Mucosa of descending colon (tissue), 3 donors: ENCODE results near the gene PRRC2B. TPM values are rescaled to one million over a fixed set of nuclear protein-coding genes. Genes with fewer than 3 reads are reported as not detected.
"Not testable (repeated sequence)": the region's sequence is repeated elsewhere in the genome, so short reads cannot be mapped to it uniquely, and the experiment has no call there.

Source experiments
- ATAC-seq: fragments of 200-7000 bp; cut with Tn5 transposase; one replicate; pipeline ENCODE4 v1.9.1; 2020; ENCODE audit warnings: mild to moderate bottlenecking, moderate library complexity
- DNase-seq, 3 donors: peaks; one replicate each; pipeline ENCODE4 v3.0.0-alpha.2; 2020
- H3K36me3 ChIP-seq: fragments of 200-600 bp; one replicate; pipeline ENCODE4 v1.8.0; 2021; ENCODE audit warnings: low read depth, mild to moderate bottlenecking
- H3K4me1 ChIP-seq: fragments of 200-600 bp; one replicate; pipeline ENCODE4 v1.8.0; 2021; ENCODE audit warnings: low read depth, mild to moderate bottlenecking
- H3K4me3 ChIP-seq: fragments of 200-600 bp; one replicate; pipeline ENCODE4 v1.8.0; 2021; ENCODE audit warnings: mild to moderate bottlenecking
- H3K9me3 ChIP-seq: fragments of 200-600 bp; one replicate; pipeline ENCODE4 v1.8.0; 2021; ENCODE audit warnings: mild to moderate bottlenecking
- intact Hi-C, 2 donors: fragments of 100-400 bp; cut with DNase I in 1 of 2; cut with micrococcal nuclease in 1 of 2; formaldehyde crosslinking; loops; one replicate each; pipeline versions ENCODE4 v1.11.0 to v1.11.1; 2022; cut with DNase I, micrococcal nuclease
- total RNA-seq, 3 donors: library from RNA; stranded (reverse); fragmentation: NEBNext Ultra II Directional in 2 of 3; extraction: Animal tissue kit (Norgen Biotek cat#: 25700) in 2 of 3; gene quantifications; one replicate each; pipeline versions ENCODE4 v1.2.1 to v1.2.4, GENCODE V29; 2021 to 2023
- TF ChIP-seq, protein P1 (sequence below): fragments of 200-600 bp; IDR thresholded peaks from one replicate; pipeline ENCODE4 v1.8.0; 2022; ENCODE audit warnings: antibody characterized with exemption, mild to moderate bottlenecking
- donor health status: DM: no; HTN: no; CAD: no; lungs with moderate emphysema.
- donor health status: DM: no; HTN: no; CAD: no.
- donor health status: DM: no; HTN: yes; CAD: no.

PRRC2B gene
- total RNA-seq, 3 donors from 2014 or later = 105 to 175 (median 113) TPM

DNA sequence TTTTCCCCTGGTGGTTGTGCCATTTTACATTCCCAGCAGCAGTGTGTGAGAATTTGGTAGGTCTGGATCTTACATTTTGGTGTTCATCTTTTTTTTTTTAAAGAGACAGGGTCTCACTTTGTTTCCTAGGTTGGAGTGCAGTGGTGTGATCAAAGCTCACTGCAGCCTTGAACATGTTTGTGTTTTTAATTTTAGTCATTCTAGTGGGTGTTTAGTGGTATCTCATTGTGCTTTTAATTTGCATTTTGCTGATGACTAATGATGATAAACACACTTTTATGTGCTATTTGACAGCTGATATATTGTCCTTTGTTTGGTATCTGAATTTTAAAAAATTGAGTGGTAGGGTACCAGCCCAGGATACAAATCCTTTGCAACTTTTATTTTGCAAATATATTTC, 55.4 kb downstream of the PRRC2B start:
- no peaks in the 10 kb centered on the region for H3K4me1 ChIP-seq
- ATAC-seq (no peak), DNase-seq (no peak)
- peaks cover 5% of the 10 kb centered on the region for H3K36me3 ChIP-seq
- TF ChIP-seq, protein P1, sequence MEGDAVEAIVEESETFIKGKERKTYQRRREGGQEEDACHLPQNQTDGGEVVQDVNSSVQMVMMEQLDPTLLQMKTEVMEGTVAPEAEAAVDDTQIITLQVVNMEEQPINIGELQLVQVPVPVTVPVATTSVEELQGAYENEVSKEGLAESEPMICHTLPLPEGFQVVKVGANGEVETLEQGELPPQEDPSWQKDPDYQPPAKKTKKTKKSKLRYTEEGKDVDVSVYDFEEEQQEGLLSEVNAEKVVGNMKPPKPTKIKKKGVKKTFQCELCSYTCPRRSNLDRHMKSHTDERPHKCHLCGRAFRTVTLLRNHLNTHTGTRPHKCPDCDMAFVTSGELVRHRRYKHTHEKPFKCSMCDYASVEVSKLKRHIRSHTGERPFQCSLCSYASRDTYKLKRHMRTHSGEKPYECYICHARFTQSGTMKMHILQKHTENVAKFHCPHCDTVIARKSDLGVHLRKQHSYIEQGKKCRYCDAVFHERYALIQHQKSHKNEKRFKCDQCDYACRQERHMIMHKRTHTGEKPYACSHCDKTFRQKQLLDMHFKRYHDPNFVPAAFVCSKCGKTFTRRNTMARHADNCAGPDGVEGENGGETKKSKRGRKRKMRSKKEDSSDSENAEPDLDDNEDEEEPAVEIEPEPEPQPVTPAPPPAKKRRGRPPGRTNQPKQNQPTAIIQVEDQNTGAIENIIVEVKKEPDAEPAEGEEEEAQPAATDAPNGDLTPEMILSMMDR = no peak
- intact Hi-C loops = no loop called here
- no peaks in the 10 kb centered on the region for H3K9me3 ChIP-seq
- H3K4me3 ChIP-seq = no peak overlapping the region

DNA sequence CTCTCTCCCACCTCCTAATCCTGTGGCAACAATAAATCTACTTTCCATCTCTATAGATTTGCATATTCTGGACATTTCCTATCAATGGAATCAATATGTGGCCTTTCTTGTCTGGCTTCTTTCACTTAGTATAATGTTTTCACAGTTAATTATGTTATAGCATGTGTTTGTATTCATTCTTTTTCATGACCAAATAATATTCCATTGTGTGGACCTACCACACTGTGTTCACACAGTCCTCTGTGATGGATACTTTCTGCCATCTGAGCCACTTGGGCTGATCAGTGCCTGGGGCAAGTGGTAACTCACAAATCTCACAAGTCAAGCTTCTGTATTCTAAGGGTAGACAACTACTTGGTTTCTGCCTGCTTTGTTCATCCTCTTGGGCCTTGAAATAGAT, 60.1 kb downstream of the PRRC2B start:
- Histone ChIP-seq H3K9me3 (no peaks in the 10 kb centered on the region), H3K36me3 (no peaks in the 10 kb centered on the region), H3K4me1 (no peaks in the 10 kb centered on the region), H3K4me3 (no peak overlapping the region)
- TF ChIP-seq, protein P1 = no peak
- intact Hi-C loops = no loop called here
- no peak for DNase-seq
- ATAC-seq = no peak

DNA sequence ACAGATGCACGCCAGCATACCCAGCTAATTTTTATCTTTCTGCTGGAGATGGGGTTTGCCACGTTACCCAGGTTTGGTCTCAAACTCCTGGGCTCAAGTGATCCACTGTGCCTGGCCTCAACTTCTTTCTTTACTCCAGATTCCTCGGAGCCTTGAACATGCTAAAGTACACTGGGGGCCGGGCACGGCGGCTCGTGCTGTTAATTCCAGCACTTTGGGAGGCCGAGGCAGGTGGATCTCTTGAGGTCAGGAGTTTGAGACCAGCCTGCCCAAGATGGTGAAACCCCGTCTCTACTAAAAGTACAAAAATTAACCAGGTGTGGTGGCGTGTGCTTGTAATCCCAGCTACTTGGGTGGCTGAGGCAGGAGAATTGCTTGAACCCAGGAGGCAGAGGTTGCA, 61.8 kb downstream of the PRRC2B start:
- not testable (repeated sequence) for H3K36me3 ChIP-seq, ATAC-seq

DNA sequence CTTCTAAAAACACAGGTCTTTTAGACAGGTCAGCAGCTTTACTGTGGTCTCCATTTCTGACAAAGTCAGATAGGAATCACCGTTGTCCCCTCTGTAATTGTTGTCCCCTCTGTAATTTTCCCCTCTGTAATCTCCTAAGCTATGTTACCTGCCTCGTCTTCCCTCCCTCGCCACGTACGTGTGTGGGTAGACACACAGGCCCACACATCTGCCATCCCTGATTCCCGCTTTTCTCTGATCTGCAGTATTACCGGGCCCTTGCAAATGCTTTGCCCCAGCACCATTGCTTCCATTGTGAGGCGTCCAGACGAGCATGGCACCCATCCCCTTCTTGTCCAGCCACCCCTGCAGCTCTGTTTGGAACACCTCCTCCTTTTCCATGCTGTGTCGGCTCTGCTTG, 63.9 kb downstream of the PRRC2B start:
- no peaks in the 10 kb centered on the region for H3K4me1 ChIP-seq
- no peaks in the 10 kb centered on the region for H3K9me3 ChIP-seq
- ATAC-seq (no peak), DNase-seq (no peak)
- intact Hi-C loops = no loop called here
- H3K36me3 ChIP-seq = no peaks in the 10 kb centered on the region
- no peak overlapping the region for H3K4me3 ChIP-seq
- TF ChIP-seq, protein P1 = no peak

More for the DNA sequence above, 61.8 kb downstream of the PRRC2B start:
- DNase-seq, intact Hi-C loops, H3K9me3 ChIP-seq, H3K4me1 ChIP-seq, H3K4me3 ChIP-seq: not testable (repeated sequence)

DNA sequence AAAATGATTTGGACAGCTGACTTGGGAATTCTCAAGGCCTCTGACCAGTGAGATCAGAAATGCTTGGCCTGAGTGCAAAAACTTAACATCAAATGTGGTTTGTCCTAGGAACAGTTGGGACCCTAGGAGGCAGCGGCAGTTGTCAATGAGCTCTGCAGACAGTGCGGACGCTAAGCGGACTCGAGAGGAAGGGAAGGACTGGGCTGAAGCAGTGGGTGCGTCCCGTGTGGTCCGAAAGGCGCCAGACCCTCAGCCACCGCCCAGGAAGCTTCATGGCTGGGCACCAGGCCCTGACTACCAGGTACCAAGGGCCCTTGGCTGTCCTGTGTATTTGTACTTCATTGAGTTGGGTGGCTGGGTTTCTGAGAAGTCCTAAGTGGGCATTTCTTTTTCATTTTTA, 65.2 kb downstream of the PRRC2B start:
- H3K4me1 ChIP-seq = no peaks in the 10 kb centered on the region
- ATAC-seq (no peak), DNase-seq (no peak)
- H3K9me3 ChIP-seq = no peaks in the 10 kb centered on the region
- TF ChIP-seq, protein P1 = no peak
- H3K4me3 ChIP-seq = no peak overlapping the region
- H3K36me3 ChIP-seq = no peaks in the 10 kb centered on the region
- intact Hi-C loops = no loop called here

DNA sequence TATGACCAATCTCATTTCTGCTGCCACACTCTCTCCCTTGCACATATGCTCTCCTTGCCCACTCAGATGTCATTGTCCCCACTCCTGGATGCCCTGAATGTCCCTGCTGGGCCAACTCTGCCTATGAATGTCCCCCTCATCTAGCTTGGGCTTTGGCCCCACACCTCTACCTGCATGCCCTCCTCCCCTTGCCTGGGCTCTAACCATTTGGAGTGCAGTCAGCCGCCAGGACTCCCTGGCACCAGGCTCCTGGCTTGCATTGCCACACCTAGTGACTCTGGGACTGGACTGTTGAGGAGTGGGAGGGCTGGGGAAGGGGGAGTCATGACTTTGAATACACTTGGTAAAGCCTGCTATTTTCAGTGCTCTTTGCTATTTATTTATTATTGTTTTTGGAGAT, 67.3 kb downstream of the PRRC2B start:
- Histone ChIP-seq H3K36me3 (no peaks in the 10 kb centered on the region), H3K9me3 (no peaks in the 10 kb centered on the region), H3K4me3 (no peak overlapping the region), H3K4me1 (no peaks in the 10 kb centered on the region)
- DNase-seq = no peak
- intact Hi-C loops = no loop called here
- no peak for ATAC-seq
- TF ChIP-seq, protein P1 = no peak
